NCI-H2029 treated with DMSO at 0.1 percent for 48 hours (cell line): ENCODE results near the gene IQSEC3.
"Not testable (repeated sequence)": the region's sequence is repeated elsewhere in the genome, so short reads cannot be mapped to it uniquely, and the experiment has no call there.

Source experiments
- DNase-seq: peaks from one replicate; lab custom pipeline; 2025; lab: John Stamatoyannopoulos, UW

IQSEC3 gene

DNA sequence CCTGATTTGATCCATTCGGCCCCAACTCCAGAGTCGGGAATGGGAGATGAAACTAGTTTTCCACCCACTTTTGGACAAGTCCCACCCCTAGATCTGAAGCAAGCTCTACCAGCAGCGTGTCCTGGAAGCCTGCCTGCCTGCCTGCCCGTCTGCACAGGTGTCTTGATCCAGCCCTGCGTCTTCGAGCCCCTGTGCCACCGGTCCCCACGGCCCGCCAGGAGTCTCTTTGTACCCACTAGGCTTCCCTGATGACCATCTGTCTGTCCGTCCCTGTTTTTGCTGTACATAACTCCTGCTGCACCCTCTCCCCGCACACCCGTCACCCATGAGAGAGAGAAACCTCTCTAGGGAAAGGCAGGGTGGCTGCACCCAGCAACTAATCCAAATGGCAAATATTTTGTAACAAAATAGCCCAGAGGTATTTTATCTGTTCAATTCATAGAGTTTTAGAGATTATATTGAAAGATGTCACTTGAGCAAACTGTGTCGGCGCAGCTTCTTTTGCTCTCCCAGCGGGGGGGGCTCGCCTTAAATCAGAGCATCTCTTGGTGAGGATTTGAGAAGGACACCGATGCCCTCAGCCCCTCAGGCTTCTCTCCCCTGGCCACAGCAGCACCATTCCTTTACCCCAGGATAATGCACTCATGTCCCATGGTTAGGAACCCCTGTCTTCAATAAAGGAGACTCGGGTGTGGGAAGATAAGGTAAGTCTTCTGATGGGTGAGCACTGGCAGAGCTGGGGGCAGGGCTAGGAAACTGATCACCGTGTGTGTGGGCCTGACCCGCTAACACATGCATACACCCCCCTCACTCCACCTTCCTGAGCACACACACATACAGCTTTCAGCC, 111.6 kb downstream of the IQSEC3 start:
- DNase-seq: no peak

DNA sequence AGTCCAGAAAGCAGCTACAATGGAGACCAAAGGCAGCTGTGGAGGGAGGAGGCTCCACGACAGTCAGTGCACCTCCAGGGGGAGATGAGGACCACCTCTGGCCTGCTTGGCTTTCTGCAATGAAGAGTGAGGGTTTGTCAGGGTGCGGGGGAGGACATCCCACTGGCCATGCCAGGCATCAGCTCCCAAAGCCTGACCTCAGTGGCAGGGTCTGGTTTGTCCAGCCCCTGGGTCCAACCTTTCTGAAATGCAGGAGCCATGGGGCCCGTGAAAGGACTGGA, 112.2 kb downstream of the IQSEC3 start:
- no peak for DNase-seq

GRCh38 chr12:179131-179884, 112.7 kb downstream of the IQSEC3 start:
- no peak for DNase-seq

DNA sequence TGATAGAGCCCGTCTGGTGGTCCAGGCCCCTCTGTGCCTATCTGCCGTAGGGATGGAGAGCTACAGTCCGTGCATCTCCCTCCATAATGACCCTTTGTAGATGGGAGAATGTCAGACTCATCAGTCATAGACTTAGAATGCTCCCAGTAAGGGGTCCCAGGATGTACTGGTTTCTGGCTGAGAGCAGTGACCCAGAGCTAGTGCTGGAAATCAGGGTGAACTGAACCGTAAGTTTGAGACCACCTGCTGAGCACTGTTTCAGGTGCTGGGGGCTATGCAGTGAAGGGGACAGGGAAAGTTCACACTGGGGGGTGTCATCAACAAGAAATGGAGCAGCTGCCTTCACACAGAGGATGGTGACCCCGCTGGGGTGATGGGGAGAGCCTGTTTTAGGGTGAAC, 113.3 kb downstream of the IQSEC3 start:
- DNase-seq: no peak

DNA sequence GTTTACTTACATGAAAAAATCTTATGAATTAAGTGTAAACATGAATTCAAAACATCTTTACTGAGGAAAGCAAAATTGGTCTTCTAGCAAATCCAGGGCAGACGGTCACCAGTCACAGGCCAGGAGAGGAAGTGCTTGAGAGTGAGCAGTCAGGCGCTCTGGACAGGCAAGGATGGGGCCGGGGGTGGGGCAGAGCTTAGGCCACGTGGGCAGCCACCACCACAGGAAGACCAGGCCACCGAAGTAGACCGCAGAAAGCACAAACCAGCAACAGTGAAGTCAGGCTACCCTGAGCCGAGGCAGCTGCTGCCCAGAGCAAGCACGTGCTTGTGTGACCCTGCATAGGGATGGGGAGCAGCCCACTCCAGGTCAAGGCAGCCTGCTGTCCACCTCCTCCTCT, 113.9 kb downstream of the IQSEC3 start:
- DNase-seq: no peak

DNA sequence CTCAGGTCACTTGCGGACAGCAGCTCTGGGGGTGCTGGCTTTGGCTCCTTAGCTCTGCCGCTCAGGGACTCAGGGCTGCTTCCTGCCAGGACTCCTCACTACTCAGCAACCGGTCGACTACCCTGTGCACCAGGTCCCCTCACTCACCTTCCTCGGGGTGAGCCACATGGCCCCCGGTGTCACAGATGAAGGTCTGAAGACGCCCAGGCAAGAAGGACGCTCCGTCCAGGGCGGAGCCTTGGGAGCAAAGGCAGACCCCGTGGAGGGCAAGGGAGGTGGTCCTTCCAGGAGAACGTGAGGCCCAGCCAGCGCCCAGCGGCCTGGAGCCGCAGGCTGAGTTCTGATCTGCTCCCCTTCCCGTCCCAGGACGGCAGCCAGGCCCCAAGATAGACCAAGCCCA, 115.4 kb downstream of the IQSEC3 start:
- no peak for DNase-seq

GRCh38 chr12:182381-182892, 115.9 kb downstream of the IQSEC3 start:
- DNase-seq: no peak

- DNase-seq: no peak
These were observed 118.4 kb downstream of the IQSEC3 start for GRCh38 chr12:184811-185575.

DNA sequence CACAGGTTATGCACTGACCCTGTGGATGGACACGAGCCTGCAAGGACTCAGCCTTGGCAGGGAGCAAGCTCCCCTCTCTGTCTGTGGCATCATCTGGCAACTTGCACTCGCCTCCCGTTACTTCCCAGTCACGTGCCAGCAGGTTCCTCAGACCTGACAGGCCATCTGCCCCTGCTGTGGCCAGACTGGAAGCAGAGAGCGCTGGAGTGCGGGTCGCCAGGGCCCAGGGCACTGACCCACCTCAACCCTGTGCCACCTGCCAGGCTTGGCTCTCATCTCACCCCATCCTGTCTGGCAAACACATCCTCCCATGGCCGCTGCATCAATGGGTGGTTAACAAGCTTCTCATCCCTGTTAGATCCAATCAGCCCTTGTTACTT, 119.0 kb downstream of the IQSEC3 start:
- DNase-seq: no peak

DNA sequence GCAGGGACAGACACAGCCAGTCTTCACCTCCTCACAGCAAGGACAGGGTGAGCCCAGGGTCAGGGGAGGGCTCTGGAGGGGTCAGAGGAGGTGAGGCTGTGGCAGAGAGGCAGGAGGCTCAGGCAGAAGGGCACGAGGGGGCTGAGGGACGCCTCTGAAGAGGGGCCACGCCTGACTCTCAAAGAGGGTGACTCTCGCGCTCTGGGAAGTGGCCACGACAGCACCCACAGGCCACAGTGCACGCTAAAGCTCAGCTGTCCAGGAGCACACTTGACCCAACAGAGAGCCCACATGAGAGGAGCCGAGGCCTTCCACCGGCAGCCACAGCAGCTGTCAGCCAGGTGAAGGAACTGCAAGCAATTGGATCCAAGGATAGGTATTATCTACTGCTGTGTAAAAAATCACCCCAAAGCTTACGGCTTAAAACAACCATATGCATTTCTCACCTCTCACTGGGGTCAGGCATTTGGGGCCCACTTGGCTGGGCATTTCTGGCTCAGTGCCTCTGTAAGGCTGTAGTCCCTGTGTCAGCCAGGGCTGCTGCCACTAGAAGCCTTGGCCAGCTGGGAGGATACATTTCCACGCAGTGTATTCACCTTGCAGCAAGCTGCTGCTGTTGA, 119.5 kb downstream of the IQSEC3 start:
- DNase-seq: no peak

DNA sequence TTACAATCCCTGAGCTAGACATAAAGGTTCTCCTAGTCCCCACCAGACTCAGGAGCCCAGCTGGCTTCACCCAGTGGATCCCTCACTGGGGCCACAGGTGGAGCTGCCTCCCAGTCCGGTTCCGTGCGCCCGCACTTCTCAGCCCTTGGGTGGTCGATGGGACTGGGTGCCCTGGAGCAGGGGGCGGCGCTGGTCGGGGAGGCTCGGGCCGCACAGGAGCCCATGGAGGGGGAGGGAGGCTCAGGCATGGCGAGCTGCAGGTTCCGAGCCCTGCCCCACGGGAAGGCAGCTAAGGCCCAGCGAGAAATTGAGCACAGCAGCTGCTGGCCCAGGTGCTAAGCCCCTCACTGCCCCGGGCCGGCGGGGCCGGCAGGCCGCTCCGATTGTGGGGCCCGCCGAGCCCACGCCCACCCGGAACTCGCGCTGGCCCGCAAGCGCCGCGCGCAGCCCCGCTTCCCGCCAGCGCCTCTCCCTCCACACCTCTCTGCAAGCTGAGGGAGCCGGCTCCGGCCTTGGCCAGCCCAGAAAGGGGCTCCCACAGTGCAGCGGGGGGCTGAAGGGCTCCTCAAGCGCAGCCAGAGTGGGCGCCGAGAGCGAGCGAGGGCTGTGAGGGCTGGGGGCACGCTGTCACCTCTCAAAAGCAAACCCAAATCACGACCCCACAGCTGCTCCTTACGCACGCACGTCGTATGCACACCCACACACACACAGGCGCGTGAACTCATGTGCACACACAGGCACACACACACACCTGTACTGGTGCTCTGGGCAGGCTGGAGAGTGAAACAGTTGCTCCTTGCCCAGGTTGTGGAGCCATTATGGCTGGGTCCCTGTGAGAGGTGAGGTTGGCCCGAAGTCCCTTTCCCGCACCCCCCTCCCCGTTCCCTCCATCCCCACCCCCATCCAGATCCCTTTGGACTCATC, 121.7 kb downstream of the IQSEC3 start:
- not testable (repeated sequence) for DNase-seq

GRCh38 chr12:188910-189621, 122.5 kb downstream of the IQSEC3 start:
- no peak for DNase-seq

DNA sequence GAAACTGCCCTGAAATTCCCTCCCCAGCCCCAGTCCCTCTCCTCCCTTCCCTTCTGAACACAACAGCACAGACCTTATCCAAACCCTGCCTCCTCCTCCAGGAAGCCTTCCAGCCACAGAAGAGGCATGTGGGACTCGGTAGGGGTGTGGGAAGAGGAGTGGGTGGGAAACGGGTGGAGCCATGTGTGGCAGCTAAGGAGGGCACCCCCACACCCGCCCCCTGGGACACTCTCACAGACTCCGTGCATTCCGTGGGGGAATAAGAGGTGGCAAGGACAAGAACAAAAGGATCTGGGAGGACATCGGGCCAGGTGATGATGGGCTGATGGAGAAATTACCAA, 123.0 kb downstream of the IQSEC3 start:
- DNase-seq: no peak

DNA sequence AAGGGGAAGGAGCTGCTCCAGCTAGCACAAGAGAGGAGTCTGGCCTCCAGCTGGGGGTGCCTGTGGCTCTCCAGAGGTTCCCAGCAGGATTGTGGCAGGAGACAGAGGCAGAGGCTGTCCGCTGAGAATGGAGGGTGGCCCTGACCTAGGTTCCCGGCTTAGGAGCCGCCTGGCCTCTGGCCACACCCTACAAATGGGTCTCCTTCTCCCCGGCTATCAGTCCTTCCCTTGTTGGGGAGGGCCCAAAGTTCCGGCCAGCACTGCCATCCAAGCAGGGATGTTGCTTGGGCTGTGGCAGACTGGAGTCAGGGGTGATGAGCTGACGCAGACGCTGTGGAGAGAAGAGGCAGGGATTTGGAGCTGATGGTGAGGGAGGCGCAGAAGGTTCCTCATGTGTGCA, 124.3 kb downstream of the IQSEC3 start:
- no peak for DNase-seq

DNA sequence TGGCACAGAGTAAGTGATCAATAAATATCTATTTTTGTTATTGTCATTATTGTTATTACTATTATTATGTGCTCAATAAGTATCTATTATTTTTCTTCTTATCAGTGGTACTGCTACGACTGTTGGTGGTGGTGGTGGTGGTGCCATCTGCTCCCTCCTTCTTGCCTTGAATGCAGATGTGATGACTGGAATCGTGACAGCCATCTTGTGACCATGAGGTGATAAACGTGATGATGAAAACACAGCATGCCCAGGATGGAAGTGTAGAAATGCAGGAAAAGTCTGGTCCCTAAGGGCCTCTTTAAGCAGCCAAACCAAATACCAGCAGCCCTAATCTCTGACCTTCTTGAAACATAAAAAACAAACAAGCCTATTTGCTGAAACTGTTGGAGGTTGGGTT, 125.0 kb downstream of the IQSEC3 start:
- DNase-seq: no peak

- no peak for DNase-seq
These were observed 126.7 kb downstream of the IQSEC3 start for GRCh38 chr12:193261-193660.

DNA sequence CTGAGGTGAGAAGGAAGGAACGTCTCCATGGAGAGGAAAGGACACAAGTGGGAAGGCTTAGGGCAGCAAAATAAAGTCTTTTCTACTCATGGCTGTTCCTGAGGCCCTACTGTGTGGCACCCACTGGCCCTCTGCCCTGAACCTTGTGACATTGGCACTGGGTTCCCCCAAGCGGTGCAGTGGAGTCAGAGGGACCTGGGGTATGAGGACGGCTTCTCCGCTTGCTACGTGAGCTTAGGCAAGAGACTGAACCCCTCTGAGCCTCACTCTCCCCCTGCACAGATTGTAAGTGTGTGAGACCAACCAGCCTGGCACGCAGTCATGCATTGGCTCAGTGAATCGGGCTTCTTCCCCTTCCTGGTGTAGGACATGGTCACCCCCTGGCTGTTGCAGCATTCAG, 127.7 kb downstream of the IQSEC3 start:
- no peak for DNase-seq

DNA sequence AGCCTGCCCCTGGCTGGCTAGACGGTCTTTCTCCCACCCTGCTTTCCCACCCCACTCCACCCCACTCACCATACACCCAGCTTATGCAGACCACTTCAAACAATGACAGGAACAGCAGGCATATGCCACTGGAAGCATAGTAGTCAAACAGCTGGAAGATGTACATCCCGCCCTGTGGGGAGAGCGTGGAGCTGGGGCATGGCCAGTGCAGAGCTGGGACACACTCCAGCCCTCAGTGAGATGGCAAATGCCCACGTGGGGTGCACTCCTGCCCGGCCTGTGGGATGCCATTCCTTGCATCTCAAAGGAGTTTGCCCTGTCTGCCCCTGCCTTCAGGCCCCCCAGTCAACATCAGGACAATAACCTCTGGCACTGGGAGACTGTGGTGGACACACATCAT, 128.6 kb downstream of the IQSEC3 start:
- no peak for DNase-seq

GRCh38 chr12:195951-196350, 129.4 kb downstream of the IQSEC3 start:
- DNase-seq: no peak

GRCh38 chr12:196436-196835, 129.9 kb downstream of the IQSEC3 start:
- DNase-seq: no peak

GRCh38 chr12:197347-197746, 130.8 kb downstream of the IQSEC3 start:
- DNase-seq: no peak
